NB4 (cell line): ENCODE results near the gene CAMSAP1.

Source experiments
- CTCF ChIP-seq: IDR thresholded peaks from one replicate; pipeline ENCODE4 v1.5.1; 2012; ENCODE audit warnings: low read depth, low read length
- MAX ChIP-seq: IDR thresholded peaks from 2 replicates; pipeline ENCODE4 v1.6.1; 2011; ENCODE audit warnings: low read depth, low read length
- POLR2A ChIP-seq: IDR thresholded peaks from 2 replicates; pipeline ENCODE4 v1.6.1; 2011; ENCODE audit warnings: mild to moderate bottlenecking; ENCODE audit not compliant: insufficient read length; ENCODE audit errors: extremely low read depth

GRCh38 chr9:135796784-135797485 is 110.4 kb downstream of the CAMSAP1 start:
- TF ChIP-seq CTCF, result no peak
- no peak for TF ChIP-seq MAX
- no peak for TF ChIP-seq POLR2A
